HepG2 (cell line): ENCODE measurements around the gene MCF2L. TPM values are rescaled to one million over a fixed set of nuclear protein-coding genes. Genes with fewer than 3 reads are reported as not detected.

Source experiments
- ARNTL ChIP-seq: sonication (generic); formaldehyde crosslinking; IDR thresholded peaks from 2 replicates; pipeline ENCODE4 v1.4.0; 2020; ENCODE audit warnings: mild to moderate bottlenecking, missing genetic modification reagents
- ATF7 ChIP-seq, 2 experiments: fragments of 450-650 bp in 1 of 2; sonication (generic) in 1 of 2; formaldehyde crosslinking in 1 of 2; IDR thresholded peaks; 2 replicates each; pipeline versions ENCODE4 v1.4.0 to v1.6.1; 2016 to 2020; ENCODE audit warnings: antibody characterized with exemption in 1 of 2, mild to moderate bottlenecking in 1 of 2, missing genetic modification reagents in 1 of 2
- CCDC6 ChIP-seq: sonication (generic); formaldehyde crosslinking; IDR thresholded peaks from 2 replicates; pipeline ENCODE4 v1.8.1; 2022; ENCODE audit warnings: mild to moderate bottlenecking, missing genetic modification reagents, moderate library complexity
- ESRRA ChIP-seq: sonication (generic); formaldehyde crosslinking; IDR thresholded peaks from 2 replicates; pipeline ENCODE4 v1.5.1; 2020; ENCODE audit warnings: mild to moderate bottlenecking, low read depth, missing genetic modification reagents
- NCOA2 ChIP-seq: sonication (generic); formaldehyde crosslinking; IDR thresholded peaks from 2 replicates; pipeline ENCODE4 v1.8.0; 2022; ENCODE audit warnings: inconsistent platforms
- POLR2AphosphoS2 ChIP-seq: IDR thresholded peaks from 2 replicates; pipeline ENCODE4 v1.6.1; 2011; ENCODE audit warnings: low read depth, low read length, improper control_type of control experiment
- ZNF530 ChIP-seq: sonication (generic); formaldehyde crosslinking; IDR thresholded peaks from 2 replicates; pipeline ENCODE4 v1.5.0; 2020; ENCODE audit warnings: low read depth, mild to moderate bottlenecking, missing genetic modification reagents
- ZNF792 ChIP-seq: IDR thresholded peaks from 2 replicates; pipeline ENCODE4 v1.6.1; 2016
- polyA plus RNA-seq, 8 experiments: library from polyadenylated mRNA; depleted of rRNA in 3 of 8; stranded (reverse) in 7 of 8; unstranded in 1 of 8; fragments of >200 nt; fragmentation: Illumina TruSeq in 4 of 8; extraction: Trizol in 4 of 8; gene quantifications; 2 replicates each; pipeline versions ENCODE4 v1.2.1 to v1.2.3, GENCODE V29; 2011 to 2016; ENCODE audit warnings: low read depth in 4 of 8, missing spikeins in 1 of 8, mixed read lengths in 1 of 8; ENCODE audit not compliant: insufficient read depth in 1 of 8
- total RNA-seq, 5 experiments: library from RNA; depleted of rRNA; stranded (reverse); fragments of >200 nt; fragmentation: Illumina TruSeq; extraction: Trizol; gene quantifications; 2 replicates each; pipeline ENCODE4 v1.2.3, GENCODE V29; 2016; ENCODE audit warnings: low read depth in 1 of 5
- TF ChIP-seq, protein P1 (sequence below): IDR thresholded peaks from 2 replicates; pipeline ENCODE4 v1.6.1; 2016
- TF ChIP-seq, protein P2 (sequence below): sonication (generic); formaldehyde crosslinking; IDR thresholded peaks from 2 replicates; pipeline ENCODE4 v1.9.0; 2021; ENCODE audit warnings: mild to moderate bottlenecking, missing genetic modification reagents
- TF ChIP-seq, protein P3 (sequence below): sonication (generic); formaldehyde crosslinking; IDR thresholded peaks from 2 replicates; pipeline ENCODE4 v1.4.0; 2020; ENCODE audit warnings: missing genetic modification reagents
- TF ChIP-seq, protein P4 (sequence below): IDR thresholded peaks from 2 replicates; pipeline ENCODE4 v1.6.1; 2016; ENCODE audit warnings: missing compliant biosample characterization, missing genetic modification reagents, borderline replicate concordance
- TF ChIP-seq, protein P5 (sequence below): sonication (generic); formaldehyde crosslinking; conservative IDR thresholded peaks from 2 replicates; pipeline ENCODE4 v1.4.0; 2020; ENCODE audit warnings: mild to moderate bottlenecking, missing genetic modification reagents, moderate library complexity

The MCF2L gene
- total and polyA plus RNA-seq, 2 of the 13 experiments (the other 11 are each of a cell fraction or from before 2014, with no cell fraction given), result 19.4 to 28.4 TPM

DNA sequence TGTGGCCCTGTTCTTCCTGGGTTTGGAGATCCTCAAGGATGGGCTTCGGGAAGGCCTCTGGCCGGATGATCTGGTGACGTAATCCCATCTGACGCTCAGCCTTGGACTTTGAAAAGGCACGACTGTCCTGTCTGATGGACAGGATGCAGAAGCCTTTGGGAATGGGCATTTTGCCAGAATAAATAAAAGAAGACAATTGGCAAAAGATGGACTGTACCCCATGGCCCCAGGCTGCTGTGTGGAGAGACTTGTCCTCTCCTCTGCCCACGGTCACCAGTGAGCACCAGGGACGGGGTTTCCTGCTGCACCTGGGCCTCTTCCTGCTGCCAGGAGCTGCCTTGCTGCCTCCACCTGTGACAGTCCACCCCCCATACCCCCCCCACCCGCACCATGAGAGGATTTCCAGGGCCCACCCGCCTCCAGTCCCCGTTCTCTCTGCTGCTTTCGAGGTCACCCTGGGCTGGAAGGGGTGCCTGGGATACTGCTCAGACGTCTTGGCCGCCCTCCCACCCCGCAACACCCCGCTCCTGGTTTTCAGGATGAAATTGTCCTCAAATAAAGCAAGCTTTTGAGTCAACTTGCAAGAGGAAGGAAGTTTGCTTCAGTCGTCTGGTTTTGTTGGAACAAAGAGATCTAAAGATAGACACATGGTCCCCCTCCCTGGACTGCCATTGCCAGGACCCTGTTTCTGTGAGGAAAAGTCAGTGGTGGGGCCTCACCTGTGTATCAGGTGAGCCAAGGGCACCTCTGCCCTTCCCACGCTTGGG, 40.9 kb downstream of the MCF2L start (continued):
- TF ChIP-seq, protein P1, sequence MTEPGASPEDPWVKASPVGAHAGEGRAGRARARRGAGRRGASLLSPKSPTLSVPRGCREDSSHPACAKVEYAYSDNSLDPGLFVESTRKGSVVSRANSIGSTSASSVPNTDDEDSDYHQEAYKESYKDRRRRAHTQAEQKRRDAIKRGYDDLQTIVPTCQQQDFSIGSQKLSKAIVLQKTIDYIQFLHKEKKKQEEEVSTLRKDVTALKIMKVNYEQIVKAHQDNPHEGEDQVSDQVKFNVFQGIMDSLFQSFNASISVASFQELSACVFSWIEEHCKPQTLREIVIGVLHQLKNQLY (CRISPR knock-in tag), result peak; percentile 98
- TF ChIP-seq, protein P2, sequence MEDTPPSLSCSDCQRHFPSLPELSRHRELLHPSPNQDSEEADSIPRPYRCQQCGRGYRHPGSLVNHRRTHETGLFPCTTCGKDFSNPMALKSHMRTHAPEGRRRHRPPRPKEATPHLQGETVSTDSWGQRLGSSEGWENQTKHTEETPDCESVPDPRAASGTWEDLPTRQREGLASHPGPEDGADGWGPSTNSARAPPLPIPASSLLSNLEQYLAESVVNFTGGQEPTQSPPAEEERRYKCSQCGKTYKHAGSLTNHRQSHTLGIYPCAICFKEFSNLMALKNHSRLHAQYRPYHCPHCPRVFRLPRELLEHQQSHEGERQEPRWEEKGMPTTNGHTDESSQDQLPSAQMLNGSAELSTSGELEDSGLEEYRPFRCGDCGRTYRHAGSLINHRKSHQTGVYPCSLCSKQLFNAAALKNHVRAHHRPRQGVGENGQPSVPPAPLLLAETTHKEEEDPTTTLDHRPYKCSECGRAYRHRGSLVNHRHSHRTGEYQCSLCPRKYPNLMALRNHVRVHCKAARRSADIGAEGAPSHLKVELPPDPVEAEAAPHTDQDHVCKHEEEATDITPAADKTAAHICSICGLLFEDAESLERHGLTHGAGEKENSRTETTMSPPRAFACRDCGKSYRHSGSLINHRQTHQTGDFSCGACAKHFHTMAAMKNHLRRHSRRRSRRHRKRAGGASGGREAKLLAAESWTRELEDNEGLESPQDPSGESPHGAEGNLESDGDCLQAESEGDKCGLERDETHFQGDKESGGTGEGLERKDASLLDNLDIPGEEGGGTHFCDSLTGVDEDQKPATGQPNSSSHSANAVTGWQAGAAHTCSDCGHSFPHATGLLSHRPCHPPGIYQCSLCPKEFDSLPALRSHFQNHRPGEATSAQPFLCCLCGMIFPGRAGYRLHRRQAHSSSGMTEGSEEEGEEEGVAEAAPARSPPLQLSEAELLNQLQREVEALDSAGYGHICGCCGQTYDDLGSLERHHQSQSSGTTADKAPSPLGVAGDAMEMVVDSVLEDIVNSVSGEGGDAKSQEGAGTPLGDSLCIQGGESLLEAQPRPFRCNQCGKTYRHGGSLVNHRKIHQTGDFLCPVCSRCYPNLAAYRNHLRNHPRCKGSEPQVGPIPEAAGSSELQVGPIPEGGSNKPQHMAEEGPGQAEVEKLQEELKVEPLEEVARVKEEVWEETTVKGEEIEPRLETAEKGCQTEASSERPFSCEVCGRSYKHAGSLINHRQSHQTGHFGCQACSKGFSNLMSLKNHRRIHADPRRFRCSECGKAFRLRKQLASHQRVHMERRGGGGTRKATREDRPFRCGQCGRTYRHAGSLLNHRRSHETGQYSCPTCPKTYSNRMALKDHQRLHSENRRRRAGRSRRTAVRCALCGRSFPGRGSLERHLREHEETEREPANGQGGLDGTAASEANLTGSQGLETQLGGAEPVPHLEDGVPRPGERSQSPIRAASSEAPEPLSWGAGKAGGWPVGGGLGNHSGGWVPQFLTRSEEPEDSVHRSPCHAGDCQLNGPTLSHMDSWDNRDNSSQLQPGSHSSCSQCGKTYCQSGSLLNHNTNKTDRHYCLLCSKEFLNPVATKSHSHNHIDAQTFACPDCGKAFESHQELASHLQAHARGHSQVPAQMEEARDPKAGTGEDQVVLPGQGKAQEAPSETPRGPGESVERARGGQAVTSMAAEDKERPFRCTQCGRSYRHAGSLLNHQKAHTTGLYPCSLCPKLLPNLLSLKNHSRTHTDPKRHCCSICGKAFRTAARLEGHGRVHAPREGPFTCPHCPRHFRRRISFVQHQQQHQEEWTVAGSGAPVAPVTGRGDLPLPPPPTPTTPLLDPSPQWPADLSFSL (CRISPR knock-in tag), result no peak
- peak; percentile 99 for TF ChIP-seq ATF7 (IDR thresholded peaks at IDR 0.05)
- TF ChIP-seq ATF7 (CRISPR knock-in tag; IDR thresholded peaks at IDR 0.05), result peak; percentile 99
- TF ChIP-seq ARNTL, result peak; percentile 71
- TF ChIP-seq, protein P3, sequence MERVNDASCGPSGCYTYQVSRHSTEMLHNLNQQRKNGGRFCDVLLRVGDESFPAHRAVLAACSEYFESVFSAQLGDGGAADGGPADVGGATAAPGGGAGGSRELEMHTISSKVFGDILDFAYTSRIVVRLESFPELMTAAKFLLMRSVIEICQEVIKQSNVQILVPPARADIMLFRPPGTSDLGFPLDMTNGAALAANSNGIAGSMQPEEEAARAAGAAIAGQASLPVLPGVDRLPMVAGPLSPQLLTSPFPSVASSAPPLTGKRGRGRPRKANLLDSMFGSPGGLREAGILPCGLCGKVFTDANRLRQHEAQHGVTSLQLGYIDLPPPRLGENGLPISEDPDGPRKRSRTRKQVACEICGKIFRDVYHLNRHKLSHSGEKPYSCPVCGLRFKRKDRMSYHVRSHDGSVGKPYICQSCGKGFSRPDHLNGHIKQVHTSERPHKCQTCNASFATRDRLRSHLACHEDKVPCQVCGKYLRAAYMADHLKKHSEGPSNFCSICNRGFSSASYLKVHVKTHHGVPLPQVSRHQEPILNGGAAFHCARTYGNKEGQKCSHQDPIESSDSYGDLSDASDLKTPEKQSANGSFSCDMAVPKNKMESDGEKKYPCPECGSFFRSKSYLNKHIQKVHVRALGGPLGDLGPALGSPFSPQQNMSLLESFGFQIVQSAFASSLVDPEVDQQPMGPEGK, result peak; percentile 74
- TF ChIP-seq, protein P4, sequence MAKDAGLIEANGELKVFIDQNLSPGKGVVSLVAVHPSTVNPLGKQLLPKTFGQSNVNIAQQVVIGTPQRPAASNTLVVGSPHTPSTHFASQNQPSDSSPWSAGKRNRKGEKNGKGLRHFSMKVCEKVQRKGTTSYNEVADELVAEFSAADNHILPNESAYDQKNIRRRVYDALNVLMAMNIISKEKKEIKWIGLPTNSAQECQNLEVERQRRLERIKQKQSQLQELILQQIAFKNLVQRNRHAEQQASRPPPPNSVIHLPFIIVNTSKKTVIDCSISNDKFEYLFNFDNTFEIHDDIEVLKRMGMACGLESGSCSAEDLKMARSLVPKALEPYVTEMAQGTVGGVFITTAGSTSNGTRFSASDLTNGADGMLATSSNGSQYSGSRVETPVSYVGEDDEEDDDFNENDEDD, result peak; percentile 26; the same call in 1 of the 2 replicates
- TF ChIP-seq CCDC6 (CRISPR knock-in tag), result 0 out of 2 replicates have a peak, but pooled peaks have one; percentile 49
- TF ChIP-seq, protein P5, sequence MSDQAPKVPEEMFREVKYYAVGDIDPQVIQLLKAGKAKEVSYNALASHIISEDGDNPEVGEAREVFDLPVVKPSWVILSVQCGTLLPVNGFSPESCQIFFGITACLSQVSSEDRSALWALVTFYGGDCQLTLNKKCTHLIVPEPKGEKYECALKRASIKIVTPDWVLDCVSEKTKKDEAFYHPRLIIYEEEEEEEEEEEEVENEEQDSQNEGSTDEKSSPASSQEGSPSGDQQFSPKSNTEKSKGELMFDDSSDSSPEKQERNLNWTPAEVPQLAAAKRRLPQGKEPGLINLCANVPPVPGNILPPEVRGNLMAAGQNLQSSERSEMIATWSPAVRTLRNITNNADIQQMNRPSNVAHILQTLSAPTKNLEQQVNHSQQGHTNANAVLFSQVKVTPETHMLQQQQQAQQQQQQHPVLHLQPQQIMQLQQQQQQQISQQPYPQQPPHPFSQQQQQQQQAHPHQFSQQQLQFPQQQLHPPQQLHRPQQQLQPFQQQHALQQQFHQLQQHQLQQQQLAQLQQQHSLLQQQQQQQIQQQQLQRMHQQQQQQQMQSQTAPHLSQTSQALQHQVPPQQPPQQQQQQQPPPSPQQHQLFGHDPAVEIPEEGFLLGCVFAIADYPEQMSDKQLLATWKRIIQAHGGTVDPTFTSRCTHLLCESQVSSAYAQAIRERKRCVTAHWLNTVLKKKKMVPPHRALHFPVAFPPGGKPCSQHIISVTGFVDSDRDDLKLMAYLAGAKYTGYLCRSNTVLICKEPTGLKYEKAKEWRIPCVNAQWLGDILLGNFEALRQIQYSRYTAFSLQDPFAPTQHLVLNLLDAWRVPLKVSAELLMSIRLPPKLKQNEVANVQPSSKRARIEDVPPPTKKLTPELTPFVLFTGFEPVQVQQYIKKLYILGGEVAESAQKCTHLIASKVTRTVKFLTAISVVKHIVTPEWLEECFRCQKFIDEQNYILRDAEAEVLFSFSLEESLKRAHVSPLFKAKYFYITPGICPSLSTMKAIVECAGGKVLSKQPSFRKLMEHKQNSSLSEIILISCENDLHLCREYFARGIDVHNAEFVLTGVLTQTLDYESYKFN (CRISPR knock-in tag), result peak; percentile 95
- no peak for TF ChIP-seq POLR2AphosphoS2
- 0 out of 2 replicates have a peak, but pooled peaks have one; percentile 27 for TF ChIP-seq ZNF792 (CRISPR knock-in tag)
- peak; percentile 93 for TF ChIP-seq NCOA2 (CRISPR knock-in tag)
- 0 out of 2 replicates have a peak, but pooled peaks have one; percentile 65 for TF ChIP-seq ESRRA (CRISPR knock-in tag)
- TF ChIP-seq ZNF530 (CRISPR knock-in tag), result no peak
